H1 (cell line): ENCODE measurements around the gene NINJ2. TPM values are rescaled to one million over a fixed set of nuclear protein-coding genes. Genes with fewer than 3 reads are reported as not detected.

Source experiments
- CTCF ChIA-PET: fragments of 300-600 bp; sonication (Branson Sonifier 250); formaldehyde crosslinking; loops from one replicate; lab custom pipeline; 2021; ENCODE audit not compliant: partially characterized antibody; lab: Charles Lee
- POLR2A ChIA-PET: fragments of 300-600 bp; sonication (Branson Sonifier 250); formaldehyde crosslinking; loops from one replicate; lab custom pipeline; 2021; ENCODE audit warnings: inconsistent platforms; ENCODE audit not compliant: partially characterized antibody; lab: Charles Lee
- DNase-seq, 2 experiments: peaks; one replicate each; pipeline versions ENCODE4 v3.0.0 to v3.0.0-alpha.2; 2010 to 2022; ENCODE audit warnings: low spot score in 2 of 2, low read depth in 1 of 2, mixed read lengths in 1 of 2
- FAIRE-seq: peaks from 2 replicates; lab custom pipeline; 2011; peaks lifted over from hg19 to GRCh38; lab: Jason Lieb, UNC
- H2AFZ ChIP-seq: 2 replicates; pipeline ENCODE4 v1.8.1; 2012; ENCODE audit warnings: low read length, inconsistent platforms
- H2AK5ac ChIP-seq: 2 replicates; pipeline ENCODE4 v1.6.1; 2013; ENCODE audit warnings: low read depth, low read length
- H2BK120ac ChIP-seq: replicated peaks from 2 replicates; pipeline ENCODE3; 2013; ENCODE audit warnings: low read depth, low read length, inconsistent platforms
- H2BK12ac ChIP-seq: 2 replicates; pipeline ENCODE4 v1.6.1; 2013; ENCODE audit warnings: low read depth, low read length
- H2BK15ac ChIP-seq: 2 replicates; pipeline ENCODE4 v1.6.1; 2013; ENCODE audit warnings: low read length
- H2BK20ac ChIP-seq: 2 replicates; pipeline ENCODE4 v1.6.1; 2013; ENCODE audit warnings: low read length
- H2BK5ac ChIP-seq: 2 replicates; pipeline ENCODE4 v1.6.1; 2013; ENCODE audit warnings: low read depth, low read length
- H3K14ac ChIP-seq: 2 replicates; pipeline ENCODE4 v1.6.1; 2013; ENCODE audit warnings: inconsistent platforms; ENCODE audit not compliant: insufficient read length
- H3K18ac ChIP-seq: 2 replicates; pipeline ENCODE4 v1.6.1; 2013; ENCODE audit warnings: low read length; ENCODE audit errors: extremely low read depth
- H3K23ac ChIP-seq: 2 replicates; pipeline ENCODE4 v1.6.1; 2013; ENCODE audit warnings: inconsistent platforms; ENCODE audit not compliant: insufficient read length
- H3K23me2 ChIP-seq: 2 replicates; pipeline ENCODE4 v1.6.1; 2013; ENCODE audit warnings: low read depth, low read length
- H3K27ac ChIP-seq: 2 replicates; pipeline ENCODE4 v1.6.1; 2011; ENCODE audit warnings: low read depth, low read length, inconsistent platforms
- H3K27me3 ChIP-seq, 4 experiments: replicated peaks in 1 of 4; 1 replicate in 1 of 4; 2 replicates in 3 of 4; pipeline versions ENCODE4 v1.6.1 to v1.8.1; 2011 to 2013; ENCODE audit warnings: low read length in 3 of 4, mild to moderate bottlenecking in 3 of 4, inconsistent platforms in 2 of 4, mixed read lengths in 2 of 4, moderate library complexity in 1 of 4; ENCODE audit not compliant: control insufficient read depth in 3 of 4, insufficient read depth in 3 of 4; ENCODE audit errors: extremely low read depth in 1 of 4
- H3K36me3 ChIP-seq, 4 experiments: 2 replicates each; pipeline versions ENCODE4 v1.6.1 to v1.8.1; 2011 to 2013; ENCODE audit warnings: mild to moderate bottlenecking in 4 of 4, low read length in 3 of 4, moderate library complexity in 2 of 4, control low read depth in 1 of 4, inconsistent platforms in 1 of 4; ENCODE audit not compliant: insufficient read depth in 4 of 4, control insufficient read depth in 2 of 4
- H3K4ac ChIP-seq: replicated peaks from 2 replicates; pipeline ENCODE3; 2013; ENCODE audit warnings: low read length, low read depth, mixed read lengths, inconsistent platforms; ENCODE audit not compliant: insufficient read length
- H3K4me1 ChIP-seq, 4 experiments: replicated peaks in 1 of 4; 1 replicate in 1 of 4; 2 replicates in 3 of 4; pipeline versions ENCODE4 v1.6.1 to v1.8.1; 2011 to 2013; ENCODE audit warnings: low read length in 3 of 4, inconsistent platforms in 2 of 4, mixed read lengths in 1 of 4; ENCODE audit not compliant: insufficient read depth in 4 of 4, control insufficient read depth in 3 of 4
- H3K4me2 ChIP-seq, 2 experiments: 2 replicates each; pipeline versions ENCODE4 v1.6.1 to v1.8.1; 2011 to 2013; ENCODE audit warnings: low read depth in 2 of 2, low read length in 2 of 2, control low read depth in 1 of 2, inconsistent platforms in 1 of 2, mild to moderate bottlenecking in 1 of 2; ENCODE audit not compliant: insufficient read depth in 1 of 2
- H3K4me3 ChIP-seq, 4 experiments: fragments of 200-600, 300-600 bp in 1 of 4; sonication (generic), shearing (Covaris generic), sonication (Bioruptor Twin) in 1 of 4; 2 replicates each; pipeline versions ENCODE4 v1.5.1 to v1.8.1; 2011 to 2016; ENCODE audit warnings: low read length in 4 of 4, low read depth in 3 of 4, control low read depth in 2 of 4, inconsistent platforms in 2 of 4, mild to moderate bottlenecking in 2 of 4, mixed read lengths in 1 of 4, moderate library complexity in 1 of 4; ENCODE audit not compliant: insufficient read depth in 2 of 4; ENCODE audit errors: extremely low read depth in 1 of 4
- H3K56ac ChIP-seq: replicated peaks from 2 replicates; pipeline ENCODE3; 2013; ENCODE audit warnings: low read depth, mild to moderate bottlenecking, mixed read lengths, low read length, inconsistent platforms; ENCODE audit not compliant: insufficient read length
- H3K79me1 ChIP-seq: 2 replicates; pipeline ENCODE4 v1.6.1; 2013; ENCODE audit warnings: low read depth, low read length, control low read depth
- H3K79me2 ChIP-seq, 2 experiments: 2 replicates each; pipeline versions ENCODE4 v1.6.1 to v1.8.1; 2012 to 2013; ENCODE audit warnings: low read length in 2 of 2, mild to moderate bottlenecking in 2 of 2, inconsistent platforms in 1 of 2; ENCODE audit not compliant: insufficient read depth in 2 of 2, control insufficient read depth in 1 of 2
- H3K9ac ChIP-seq, 4 experiments: replicated peaks in 1 of 4; 1 replicate in 1 of 4; 2 replicates in 3 of 4; pipeline versions ENCODE4 v1.6.1 to v1.8.1; 2011 to 2013; ENCODE audit warnings: low read depth in 3 of 4, low read length in 3 of 4, control low read depth in 2 of 4, mild to moderate bottlenecking in 2 of 4, moderate library complexity in 2 of 4, inconsistent platforms in 1 of 4; ENCODE audit errors: extremely low read depth in 1 of 4
- H3K9me3 ChIP-seq, 2 experiments: 2 replicates each; pipeline versions ENCODE4 v1.6.1 to v1.8.1; 2012 to 2013; ENCODE audit warnings: mild to moderate bottlenecking in 2 of 2, moderate library complexity in 2 of 2, control low read depth in 1 of 2, inconsistent platforms in 1 of 2, low read depth in 1 of 2, low read length in 1 of 2, mixed read lengths in 1 of 2; ENCODE audit not compliant: insufficient read depth in 2 of 2
- H4K20me1 ChIP-seq, 2 experiments: replicated peaks in 1 of 2; 2 replicates each; pipeline versions ENCODE3 to v1.8.1; 2011 to 2013; ENCODE audit warnings: inconsistent platforms in 2 of 2, low read length in 2 of 2, mild to moderate bottlenecking in 1 of 2; ENCODE audit not compliant: insufficient read depth in 2 of 2, control insufficient read depth in 1 of 2
- H4K5ac ChIP-seq: 2 replicates; pipeline ENCODE4 v1.6.1; 2013; ENCODE audit warnings: low read length, low read depth, mixed read lengths, inconsistent platforms; ENCODE audit not compliant: insufficient read length
- H4K8ac ChIP-seq: 2 replicates; pipeline ENCODE4 v1.8.0; 2013; ENCODE audit warnings: mild to moderate bottlenecking, moderate library complexity, low read length, inconsistent platforms; ENCODE audit not compliant: insufficient read depth; ENCODE audit errors: extremely low read depth
- H4K91ac ChIP-seq: replicated peaks from 2 replicates; pipeline ENCODE3; 2013; ENCODE audit warnings: low read length, mixed read lengths, inconsistent platforms; ENCODE audit not compliant: insufficient read length
- ATF2 ChIP-seq: IDR thresholded peaks from 2 replicates; pipeline ENCODE4 v1.6.1; 2012; ENCODE audit warnings: low read length, inconsistent platforms
- BACH1 ChIP-seq: IDR thresholded peaks from 2 replicates; pipeline ENCODE4 v1.6.1; 2012; ENCODE audit warnings: low read length, improper control_type of control experiment
- BCL11A ChIP-seq, 2 experiments: IDR thresholded peaks; one replicate each; pipeline ENCODE4 v1.6.1; 2011; ENCODE audit warnings: low read depth in 2 of 2, low read length in 2 of 2, mild to moderate bottlenecking in 2 of 2
- E2F6 ChIP-seq: IDR thresholded peaks from 2 replicates; pipeline ENCODE4 v1.6.1; 2012; ENCODE audit warnings: inconsistent platforms
- EGR1 ChIP-seq: IDR thresholded peaks from 2 replicates; pipeline ENCODE4 v1.6.1; 2011; ENCODE audit warnings: low read depth, low read length, borderline replicate concordance
- EP300 ChIP-seq, 2 experiments: IDR thresholded peaks; 1 replicate in 1 of 2; 2 replicates in 1 of 2; pipeline ENCODE4 v1.6.1; 2011 to 2012; ENCODE audit warnings: low read depth in 2 of 2, low read length in 2 of 2, mild to moderate bottlenecking in 2 of 2, borderline replicate concordance in 1 of 2, inconsistent platforms in 1 of 2, moderate library complexity in 1 of 2
- HDAC6 ChIP-seq: IDR thresholded peaks from one replicate; pipeline ENCODE4 v1.7.1; 2012; ENCODE audit warnings: low read depth, mild to moderate bottlenecking, inconsistent platforms, low read length, moderate library complexity
- KDM5A ChIP-seq: fragments of 200-600 bp; IDR thresholded peaks from 2 replicates; pipeline ENCODE4 v1.7.1; 2012; ENCODE audit warnings: mild to moderate bottlenecking, low read length, inconsistent platforms, mixed read lengths
- SIX5 ChIP-seq: IDR thresholded peaks from 2 replicates; pipeline ENCODE4 v1.6.1; 2011; ENCODE audit warnings: mild to moderate bottlenecking, low read depth, low read length
- TBP ChIP-seq: IDR thresholded peaks from 2 replicates; pipeline ENCODE4 v1.6.1; 2011; ENCODE audit warnings: low read depth, low read length, improper control_type of control experiment
- WGBS, 2 experiments: shearing (Covaris generic) in 1 of 2; methylation state at CpG; one replicate each; pipeline versions ENCODE4 v1.1.6 to v1.1.7; 2013 to 2015; ENCODE audit warnings: low lambda C conversion rate in 2 of 2, mixed read lengths in 2 of 2, inconsistent platforms in 1 of 2, low coverage in 1 of 2, missing lambda C conversion rate in 1 of 2; ENCODE audit not compliant: insufficient replicate concordance in 2 of 2, insufficient coverage in 1 of 2, insufficient read length in 1 of 2; ENCODE audit errors: extremely low coverage in 1 of 2, missing lambda C conversion rate in 1 of 2; 5-methylcytosine and 5-hydroxymethylcytosine counted together
- polyA plus RNA-seq, 7 experiments: library from polyadenylated mRNA; depleted of rRNA in 3 of 7; stranded (reverse) in 5 of 7; unstranded in 2 of 7; fragments of >200 nt in 5 of 7; fragments of 200-250 nt in 2 of 7; gene quantifications; 1 replicate in 5 of 7; 2 replicates in 1 of 7; 4 replicates in 1 of 7; pipeline versions ENCODE4 v1.2.1 to v1.2.3, GENCODE V29; 2011 to 2013; ENCODE audit warnings: missing spikeins in 2 of 7, mixed read lengths in 2 of 7
- total RNA-seq: library from RNA; stranded (reverse); fragmentation: NEBNext Ultra II Directional; extraction: Animal tissue kit (Norgen Biotek cat#: 25700); gene quantifications from 2 replicates; pipeline ENCODE4 v1.2.1, GENCODE V29; 2021

Gene NINJ2
- total and polyA plus RNA-seq, 2 of the 8 experiments (the other 6 are each of a cell fraction or from before 2014, with no cell fraction given), result 1.4 TPM; not detected in 1

GRCh38 chr12:675562-675961 lies 12.3 kb upstream of the NINJ2 start:
- no peaks in the 10 kb centered on the region for H3K9me3 ChIP-seq
- H4K5ac ChIP-seq, result no peak overlapping the region
- WGBS, 2 experiments, result 98% methylated on average over 4 of the region's 4 CpGs; no CpG with 5 or more reads in 1 of the 2 experiments
- TF ChIP-seq BACH1 (no peak), TBP (no peak), EGR1 (no peak), KDM5A (no peak), HDAC6 (no peak), SIX5 (no peak), E2F6 (no peak), ATF2 (no peak), EP300 (IDR thresholded peaks at IDR 0.05; ENCODE audit: borderline replicate concordance in 1 of 2, low read depth in 2 of 2, low read length in 2 of 2) (no peak), BCL11A (IDR thresholded peaks at IDR 0.05; ENCODE audit: low read depth in 2 of 2, low read length in 2 of 2) (no peak)
- H2BK15ac ChIP-seq, result no peak overlapping the region
- H2AFZ ChIP-seq, result no peak overlapping the region
- no peak overlapping the region for H3K23ac ChIP-seq
- peaks cover 3% of the 10 kb centered on the region; the same call in 1 of the 2 replicates for H3K23me2 ChIP-seq
- H3K27ac ChIP-seq, result no peak overlapping the region
- no peak for FAIRE-seq
- ChIA-PET POLR2A (no interaction called here), CTCF (interaction anchor here (0.9 kb wide), 1 partner anchor 13 kb away, joined by 3 read pairs; no protein-coding TSS in a partner anchor)
- no peak overlapping the region for H3K4me3 ChIP-seq
- H3K14ac ChIP-seq, result no peak overlapping the region
- H3K79me2 ChIP-seq, result no peaks in the 10 kb centered on the region
- H2BK20ac ChIP-seq, result no peak overlapping the region
- H3K4ac ChIP-seq, result no peak overlapping the region
- no peaks in the 10 kb centered on the region for H3K79me1 ChIP-seq
- H2AK5ac ChIP-seq, result no peak overlapping the region
- no peak overlapping the region for H3K4me2 ChIP-seq
- H2BK5ac ChIP-seq, result no peak overlapping the region
- no peak overlapping the region for H3K56ac ChIP-seq
- H2BK120ac ChIP-seq, result no peak overlapping the region
- no peaks in the 10 kb centered on the region for H3K36me3 ChIP-seq
- no peak overlapping the region for H3K18ac ChIP-seq
- no peaks in the 10 kb centered on the region for H3K27me3 ChIP-seq
- no peak overlapping the region for H4K8ac ChIP-seq
- no peak overlapping the region for H2BK12ac ChIP-seq
- no peak overlapping the region for H4K91ac ChIP-seq
- H3K9ac ChIP-seq, result no peak overlapping the region
- H4K20me1 ChIP-seq, result no peaks in the 10 kb centered on the region
- DNase-seq, result no peak
- H3K4me1 ChIP-seq, result no peaks in the 10 kb centered on the region
